ENCODE data around the gene OR5T2.
"Not testable (repeated sequence)": the region's sequence is repeated elsewhere in the genome, so short reads cannot be mapped to it uniquely, and the experiment has no call there.

Gene OR5T2

GRCh38 chr11:56234155-56234554 lies at the start of gene OR5T2:
Gene OR5T2, minus strand, starts transcription at chr11:56234255. Its CDS starts 1,193 bp downstream, at chr11:56233062.
- H3K4me3 ChIP-seq (ENCODE audit: low read depth, low read length) = no peak within 1 kb of the TSS

- no peak within 1 kb of the TSS for H3K4me3 ChIP-seq (ENCODE audit: low read depth, low read length)
These were observed 39.8 kb upstream of the OR5T2 start, which contains the start of gene OR5T1 for GRCh38 chr11:56273854-56274253. Gene OR5T1, plus strand, starts transcription at chr11:56274154. Its CDS starts 1,485 bp downstream, at chr11:56275639.

- H3K4me3 ChIP-seq (ENCODE audit: low read depth, low read length) = no peak overlapping the region
These were observed 37.0 kb upstream of the OR5T2 start for GRCh38 chr11:56271092-56271491.

GRCh38 chr11:56251954-56252353 lies 17.9 kb upstream of the OR5T2 start, which contains the start of gene OR5T3:
Gene OR5T3, plus strand, starts transcription at chr11:56252254. Its CDS starts 0 bp downstream, at chr11:56252254.
- no peak within 1 kb of the TSS for H3K4me3 ChIP-seq (ENCODE audit: low read depth, low read length)

- not testable (repeated sequence) for H3K4me3 ChIP-seq (ENCODE audit: low read depth, low read length)
These were observed 14.3 kb downstream of the OR5T2 start for GRCh38 chr11:56219735-56220134.

GRCh38 chr11:56214537-56214936 lies 19.5 kb downstream of the OR5T2 start:
- H3K4me3 ChIP-seq (ENCODE audit: low read depth, low read length) = no peak overlapping the region

- H3K4me3 ChIP-seq (ENCODE audit: low read depth, low read length) = no peak overlapping the region
These were observed 26.3 kb downstream of the OR5T2 start for GRCh38 chr11:56207790-56208189.

GRCh38 chr11:56197367-56197766 lies 36.7 kb downstream of the OR5T2 start:
- no peak overlapping the region for H3K4me3 ChIP-seq (ENCODE audit: low read depth, low read length)

GRCh38 chr11:56196705-56197104 lies 37.4 kb downstream of the OR5T2 start:
- H3K4me3 ChIP-seq (ENCODE audit: low read depth, low read length) = no peak overlapping the region

- no peak overlapping the region for H3K4me3 ChIP-seq (ENCODE audit: low read depth, low read length)
These were observed 45.5 kb downstream of the OR5T2 start for GRCh38 chr11:56188602-56189001.

GRCh38 chr11:56183459-56183858 lies 50.6 kb downstream of the OR5T2 start:
- no peak overlapping the region for H3K4me3 ChIP-seq (ENCODE audit: low read depth, low read length)

Data from iPS-11a (cell line).